Measurements from ENCODE around the gene SDCBP2. TPM values are rescaled to one million over a fixed set of nuclear protein-coding genes. Genes with fewer than 3 reads are reported as not detected.

SDCBP2 gene
- total and polyA plus RNA-seq, 10 of the 15 experiments (the other 5 are each of a cell fraction or from before 2014, with no cell fraction given), result 0.16 to 2.4 (median 1.1) TPM; not detected in 1

DNA sequence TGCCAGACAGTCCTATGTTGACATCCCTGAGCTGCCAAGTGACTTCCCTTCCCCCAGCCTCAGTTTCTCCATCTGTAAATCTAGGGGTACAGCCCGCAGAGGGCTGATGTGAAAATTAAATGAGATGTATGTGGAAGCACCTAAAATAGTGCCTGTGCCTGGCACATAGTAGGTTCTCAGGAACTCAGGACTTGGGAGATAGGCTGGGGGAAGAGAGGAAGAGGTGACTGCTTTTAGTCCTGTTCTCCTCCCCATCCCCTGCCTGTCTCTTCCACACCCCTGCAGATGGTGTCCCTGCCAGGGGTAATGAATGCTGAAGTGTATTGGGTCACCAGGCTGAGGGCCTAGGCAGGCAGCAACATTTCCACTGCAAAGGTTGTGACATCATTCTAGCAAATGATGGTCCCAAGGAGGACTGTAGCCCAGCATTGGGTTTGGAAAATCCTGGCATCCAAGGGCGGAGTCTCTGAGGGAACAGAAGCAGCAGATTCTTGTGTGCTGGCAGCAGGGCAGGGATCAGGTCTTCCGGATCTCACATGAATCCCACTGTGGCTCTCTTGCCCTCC lies 61.0 kb downstream of the SDCBP2 start (continued):
- TF ChIP-seq, protein P1, sequence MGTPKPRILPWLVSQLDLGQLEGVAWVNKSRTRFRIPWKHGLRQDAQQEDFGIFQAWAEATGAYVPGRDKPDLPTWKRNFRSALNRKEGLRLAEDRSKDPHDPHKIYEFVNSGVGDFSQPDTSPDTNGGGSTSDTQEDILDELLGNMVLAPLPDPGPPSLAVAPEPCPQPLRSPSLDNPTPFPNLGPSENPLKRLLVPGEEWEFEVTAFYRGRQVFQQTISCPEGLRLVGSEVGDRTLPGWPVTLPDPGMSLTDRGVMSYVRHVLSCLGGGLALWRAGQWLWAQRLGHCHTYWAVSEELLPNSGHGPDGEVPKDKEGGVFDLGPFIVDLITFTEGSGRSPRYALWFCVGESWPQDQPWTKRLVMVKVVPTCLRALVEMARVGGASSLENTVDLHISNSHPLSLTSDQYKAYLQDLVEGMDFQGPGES (IDR thresholded peaks at IDR 0.05), result no peak

GRCh38 chr20:1267161-1267560 lies 61.8 kb downstream of the SDCBP2 start:
- intact Hi-C loops (cut with micrococcal nuclease; ENCODE audit: unreplicated experiment) (no loop called here), in situ Hi-C loops (cut with MboI) (no loop called here)
- H3K27ac ChIP-seq (ENCODE audit: control insufficient read depth, insufficient read depth), result no peak overlapping the region
- H3K4me3 ChIP-seq, result no peak overlapping the region
- H2AFZ ChIP-seq (ENCODE audit: control insufficient read depth, low read depth, low read length), result no peak overlapping the region
- no peak for DNase-seq (ENCODE audit: low read depth, low spot score)
- peaks cover 3% of the 10 kb centered on the region; the same call in 1 of the 3 replicates for H3K9me3 ChIP-seq (replicated peaks; ENCODE audit: control insufficient read depth, insufficient read depth, low read length)
- POLR2A ChIA-PET, result no interaction called here
- 64% methylated on average over 8 of the region's 8 CpGs for WGBS (ENCODE audit: insufficient coverage, insufficient replicate concordance, low lambda C conversion rate, missing lambda C conversion rate)
- H3K27me3 ChIP-seq (replicated peaks in 1 of 2; ENCODE audit: control insufficient read depth in 2 of 2, insufficient read depth in 2 of 2, low read length in 1 of 2), result peaks cover 3 to 10% of the 10 kb centered on the region in 2 experiments
- SMC1A ChIA-PET (ENCODE audit: uncharacterized antibody, unreplicated experiment), result no interaction called here
- no TSS peak for BruUV-seq (replicated peaks)
- H3K79me2 ChIP-seq (ENCODE audit: control insufficient read depth, insufficient read depth, low read length), result no peaks in the 10 kb centered on the region
- no peak for FAIRE-seq
- no peak overlapping the region for H3K9ac ChIP-seq (ENCODE audit: control insufficient read depth, insufficient read depth, low read length)
- H3K4me2 ChIP-seq (ENCODE audit: control insufficient read depth, insufficient read depth), result no peak overlapping the region
- CTCF ChIA-PET, result no interaction called here
- H4K20me1 ChIP-seq (ENCODE audit: control insufficient read depth, insufficient read depth), result no peaks in the 10 kb centered on the region
- H3K36me3 ChIP-seq (ENCODE audit: control insufficient read depth in 2 of 2, insufficient read depth in 2 of 2, low read length in 1 of 2), result no peaks in the 10 kb centered on the region
- RAD21 ChIA-PET (ENCODE audit: unreplicated experiment), result no interaction called here
- H3K4me1 ChIP-seq (ENCODE audit: control insufficient read depth, insufficient read depth, low read length), result no peaks in the 10 kb centered on the region
- no peak for ATAC-seq
- TF ChIP-seq MEF2B (IDR thresholded peaks at IDR 0.05; ENCODE audit: partially characterized antibody, poor library complexity, severe bottlenecking), result no peak
- TF ChIP-seq EGR1 (IDR thresholded peaks at IDR 0.05; ENCODE audit: borderline replicate concordance in 1 of 2, low read depth in 2 of 2, low read length in 2 of 2), result no peak
- TF ChIP-seq, protein P1 (IDR thresholded peaks at IDR 0.05), result no peak
- TF ChIP-seq ASH2L (IDR thresholded peaks at IDR 0.05; ENCODE audit: borderline replicate concordance, low read depth), result no peak
- TF ChIP-seq STAT3 (IDR thresholded peaks at IDR 0.05; ENCODE audit: low read depth, low read length), result no peak
- TF ChIP-seq EP300 (IDR thresholded peaks at IDR 0.05; ENCODE audit: borderline replicate concordance in 1 of 2, control insufficient read depth in 1 of 2, low read depth in 2 of 2, low read length in 2 of 2), result no peak
- no peak for TF ChIP-seq PAX8 (IDR thresholded peaks at IDR 0.05)
- TF ChIP-seq STAT1 (conservative IDR thresholded peaks at IDR 0.05), result no peak
- TF ChIP-seq CREB1 (IDR thresholded peaks at IDR 0.05; ENCODE audit: low read depth), result no peak
- TF ChIP-seq CBX5 (IDR thresholded peaks at IDR 0.05; ENCODE audit: low read depth), result no peak
- no peak for TF ChIP-seq ZBTB40 (IDR thresholded peaks at IDR 0.05; ENCODE audit: borderline replicate concordance)
- TF ChIP-seq, protein P2, sequence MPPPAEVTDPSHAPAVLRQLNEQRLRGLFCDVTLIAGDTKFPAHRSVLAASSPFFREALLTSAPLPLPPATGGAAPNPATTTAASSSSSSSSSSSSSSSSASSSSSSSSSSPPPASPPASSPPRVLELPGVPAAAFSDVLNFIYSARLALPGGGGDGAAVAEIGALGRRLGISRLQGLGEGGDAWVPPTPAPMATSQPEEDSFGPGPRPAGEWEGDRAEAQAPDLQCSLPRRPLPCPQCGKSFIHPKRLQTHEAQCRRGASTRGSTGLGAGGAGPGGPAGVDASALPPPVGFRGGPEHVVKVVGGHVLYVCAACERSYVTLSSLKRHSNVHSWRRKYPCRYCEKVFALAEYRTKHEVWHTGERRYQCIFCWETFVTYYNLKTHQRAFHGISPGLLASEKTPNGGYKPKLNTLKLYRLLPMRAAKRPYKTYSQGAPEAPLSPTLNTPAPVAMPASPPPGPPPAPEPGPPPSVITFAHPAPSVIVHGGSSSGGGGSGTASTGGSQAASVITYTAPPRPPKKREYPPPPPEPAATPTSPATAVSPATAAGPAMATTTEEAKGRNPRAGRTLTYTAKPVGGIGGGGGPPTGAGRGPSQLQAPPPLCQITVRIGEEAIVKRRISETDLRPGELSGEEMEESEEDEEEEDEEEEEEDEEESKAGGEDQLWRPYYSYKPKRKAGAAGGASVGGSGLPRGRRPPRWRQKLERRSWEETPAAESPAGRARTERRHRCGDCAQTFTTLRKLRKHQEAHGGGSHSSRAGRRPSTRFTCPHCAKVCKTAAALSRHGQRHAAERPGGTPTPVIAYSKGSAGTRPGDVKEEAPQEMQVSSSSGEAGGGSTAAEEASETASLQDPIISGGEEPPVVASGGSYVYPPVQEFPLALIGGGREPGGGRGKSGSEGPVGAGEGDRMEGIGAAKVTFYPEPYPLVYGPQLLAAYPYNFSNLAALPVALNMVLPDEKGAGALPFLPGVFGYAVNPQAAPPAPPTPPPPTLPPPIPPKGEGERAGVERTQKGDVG (CRISPR knock-in tag; IDR thresholded peaks at IDR 0.05), result no peak

Data from GM12878 (cell line).